Measurements from ENCODE around the gene TRIM38. TPM values are rescaled to one million over a fixed set of nuclear protein-coding genes. Genes with fewer than 3 reads are reported as not detected.
"Not testable (repeated sequence)": the region's sequence is repeated elsewhere in the genome, so short reads cannot be mapped to it uniquely, and the experiment has no call there.

The TRIM38 gene
- total and polyA plus RNA-seq, 2 donors from 2014 or later, result 12.2 to 27.9 TPM

GRCh38 chr6:26006086-26006939 lies 43.7 kb downstream of the TRIM38 start:
- FAIRE-seq (no peak), DNase-seq (no peak)
- TF ChIP-seq CTCF (IDR thresholded peaks at IDR 0.05; ENCODE audit: borderline replicate concordance, extremely low read depth, insufficient read depth), result no peak
- intact Hi-C loops (cut with DNase I), result no loop called here
- H3K27me3 ChIP-seq (ENCODE audit: control insufficient read depth, insufficient read depth, low read length), result no peaks in the 10 kb centered on the region
- no peak overlapping the region for H3K27ac ChIP-seq (ENCODE audit: low read depth in 2 of 2, low read length in 2 of 2)
- peaks cover 0 to 2% (median 0%) of the 10 kb centered on the region in 3 donors for H3K36me3 ChIP-seq (ENCODE audit: control insufficient read depth in 2 of 3, insufficient read depth in 3 of 3, low read length in 3 of 3)
- H3K9ac ChIP-seq (ENCODE audit: low read length in 3 of 3), result no peak overlapping the region
- no peaks in the 10 kb centered on the region for H3K4me1 ChIP-seq (ENCODE audit: control insufficient read depth in 2 of 3, insufficient read depth in 2 of 3, low read depth in 1 of 3, low read length in 3 of 3)
- H3K9me3 ChIP-seq (ENCODE audit: control insufficient read depth in 2 of 3, insufficient read depth in 1 of 3, low read length in 3 of 3), result no peaks in the 10 kb centered on the region
- H3K4me3 ChIP-seq (ENCODE audit: low read length in 3 of 3), result no peak overlapping the region

GRCh38 chr6:26006940-26007305 lies 44.3 kb downstream of the TRIM38 start:
- H3K9me3 ChIP-seq (ENCODE audit: control insufficient read depth in 2 of 3, insufficient read depth in 1 of 3, low read length in 3 of 3); H3K9ac ChIP-seq (ENCODE audit: low read length in 3 of 3); FAIRE-seq; DNase-seq; H3K4me1 ChIP-seq (ENCODE audit: control insufficient read depth in 2 of 3, insufficient read depth in 2 of 3, low read depth in 1 of 3, low read length in 3 of 3); H3K27ac ChIP-seq (ENCODE audit: low read depth in 2 of 2, low read length in 2 of 2); H3K36me3 ChIP-seq (ENCODE audit: control insufficient read depth in 2 of 3, insufficient read depth in 3 of 3, low read length in 3 of 3); H3K27me3 ChIP-seq (ENCODE audit: control insufficient read depth, insufficient read depth, low read length); intact Hi-C loops (cut with DNase I); H3K4me3 ChIP-seq (ENCODE audit: low read length in 3 of 3): not testable (repeated sequence)

DNA sequence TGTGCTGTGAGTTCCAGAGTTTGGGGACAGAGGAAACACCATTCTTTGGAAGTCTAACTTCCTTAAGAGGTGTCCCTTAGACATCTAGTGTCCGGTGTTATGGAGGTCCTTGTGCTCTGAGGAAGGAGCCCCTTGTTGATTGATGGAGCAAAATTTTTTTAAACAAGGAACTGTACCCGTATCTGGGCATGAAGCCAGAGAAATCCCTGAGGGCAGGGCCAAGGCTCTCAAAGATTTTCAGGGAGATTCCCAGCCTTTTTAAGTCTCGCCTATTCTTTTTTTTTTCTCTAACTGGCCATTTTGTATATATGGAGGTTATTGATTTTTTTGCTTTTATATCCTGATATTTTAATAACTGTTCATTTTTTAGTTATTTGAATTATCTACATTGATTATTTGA lies 45.9 kb downstream of the TRIM38 start:
- H3K27me3 ChIP-seq (ENCODE audit: control insufficient read depth, insufficient read depth, low read length), result no peaks in the 10 kb centered on the region
- no peak overlapping the region for H3K27ac ChIP-seq (ENCODE audit: low read depth in 2 of 2, low read length in 2 of 2)
- intact Hi-C loops (cut with DNase I), result no loop called here
- H3K36me3 ChIP-seq (ENCODE audit: control insufficient read depth in 2 of 3, insufficient read depth in 3 of 3, low read length in 3 of 3), result peaks cover 0 to 2% (median 0%) of the 10 kb centered on the region in 3 donors
- no peak overlapping the region for H3K9ac ChIP-seq (ENCODE audit: low read length in 3 of 3)
- TF ChIP-seq CTCF (IDR thresholded peaks at IDR 0.05; ENCODE audit: borderline replicate concordance, extremely low read depth, insufficient read depth), result no peak
- no peaks in the 10 kb centered on the region for H3K9me3 ChIP-seq (ENCODE audit: control insufficient read depth in 2 of 3, insufficient read depth in 1 of 3, low read length in 3 of 3)
- FAIRE-seq (no peak), DNase-seq (no peak)
- no peak overlapping the region for H3K4me3 ChIP-seq (ENCODE audit: low read length in 3 of 3)
- H3K4me1 ChIP-seq (ENCODE audit: control insufficient read depth in 2 of 3, insufficient read depth in 2 of 3, low read depth in 1 of 3, low read length in 3 of 3), result no peaks in the 10 kb centered on the region

- no peak for DNase-seq
- H3K27ac ChIP-seq (ENCODE audit: low read depth in 2 of 2, low read length in 2 of 2), result no peak overlapping the region
- H3K36me3 ChIP-seq (ENCODE audit: control insufficient read depth in 2 of 3, insufficient read depth in 3 of 3, low read length in 3 of 3), result no peaks in the 10 kb centered on the region
- no peaks in the 10 kb centered on the region for H3K9me3 ChIP-seq (ENCODE audit: control insufficient read depth in 2 of 3, insufficient read depth in 1 of 3, low read length in 3 of 3)
- no peaks in the 10 kb centered on the region for H3K27me3 ChIP-seq (ENCODE audit: control insufficient read depth, insufficient read depth, low read length)
- H3K4me1 ChIP-seq (ENCODE audit: control insufficient read depth in 2 of 3, insufficient read depth in 2 of 3, low read depth in 1 of 3, low read length in 3 of 3), result no peaks in the 10 kb centered on the region
- TF ChIP-seq CTCF (IDR thresholded peaks at IDR 0.05; ENCODE audit: borderline replicate concordance, extremely low read depth, insufficient read depth), result no peak
- no peak overlapping the region for H3K4me3 ChIP-seq (ENCODE audit: low read length in 3 of 3)
- intact Hi-C loops (cut with DNase I), result no loop called here
- FAIRE-seq, result no peak
- H3K9ac ChIP-seq (ENCODE audit: low read length in 3 of 3), result no peak overlapping the region
These were observed 47.2 kb downstream of the TRIM38 start for GRCh38 chr6:26009817-26010216.
